Gastrocnemius medialis (tissue), 4 donors: ENCODE results near the gene PIEZO1.

ENCODE experiments used
- POLR2A ChIP-seq, 2 donors: fragments of 450-650 bp; IDR thresholded peaks; one replicate each; pipeline ENCODE4 v1.6.1; 2017; ENCODE audit warnings: antibody characterized with exemption in 2 of 2, mild to moderate bottlenecking in 2 of 2, moderate library complexity in 2 of 2
- TF ChIP-seq, protein P1 (sequence below), 5 experiments: fragments of 450-650 bp in 3 of 5; fragments of 200-600 bp in 2 of 5; sonication (generic) in 2 of 5; IDR thresholded peaks in 4 of 5; conservative IDR thresholded peaks in 1 of 5; 1 replicate in 4 of 5; 2 replicates in 1 of 5; pipeline ENCODE4 v1.5.1; 2016 to 2019; ENCODE audit warnings: antibody characterized with exemption in 5 of 5, mild to moderate bottlenecking in 3 of 5, moderate library complexity in 3 of 5

DNA sequence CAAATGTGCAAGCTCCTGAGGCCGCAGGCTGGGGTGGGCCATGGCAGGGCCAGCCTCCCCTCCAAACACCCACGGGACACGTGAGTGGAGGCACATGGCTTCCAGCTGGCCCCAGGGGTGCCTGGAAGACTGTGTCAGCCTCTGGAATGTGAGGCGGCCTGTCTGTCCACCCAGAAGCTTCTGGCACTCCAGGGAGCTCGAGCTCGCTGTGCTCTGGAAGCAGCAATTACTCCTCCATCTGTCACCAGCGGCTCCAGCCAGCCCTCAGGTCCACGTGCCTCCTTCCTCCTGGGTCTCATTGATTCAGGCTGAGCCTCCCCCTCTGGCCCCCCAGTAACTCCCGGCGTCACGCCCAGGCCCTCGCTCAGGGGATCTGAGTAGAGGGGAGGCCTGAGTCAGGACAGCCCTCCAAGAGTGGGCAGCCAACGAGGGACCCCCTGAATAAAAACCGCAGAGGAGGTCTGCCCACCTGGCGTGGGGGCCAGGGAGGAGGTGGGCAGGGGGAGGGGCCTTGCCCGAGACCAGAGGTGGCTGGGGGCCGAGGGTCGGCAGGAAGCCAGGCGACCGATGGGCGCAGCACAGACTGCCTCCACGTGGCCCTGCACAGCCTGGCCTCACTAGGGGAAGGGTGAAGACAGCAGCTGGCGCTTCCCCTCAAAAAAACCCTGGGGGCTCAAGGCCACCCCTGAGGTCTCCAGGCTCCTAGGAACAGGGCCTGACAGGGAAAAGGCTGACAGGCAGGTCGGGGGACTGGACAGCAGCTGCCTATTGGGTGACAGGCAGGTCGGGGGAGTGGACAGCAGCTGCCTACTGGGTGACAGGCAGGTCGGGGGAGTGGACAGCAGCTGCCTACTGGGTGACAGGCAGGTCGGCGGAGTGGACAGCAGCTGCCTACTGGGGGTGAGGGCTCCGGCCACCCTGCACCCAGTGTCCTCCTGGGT is 11.9 kb downstream of the PIEZO1 start:
- TF ChIP-seq, protein P1, sequence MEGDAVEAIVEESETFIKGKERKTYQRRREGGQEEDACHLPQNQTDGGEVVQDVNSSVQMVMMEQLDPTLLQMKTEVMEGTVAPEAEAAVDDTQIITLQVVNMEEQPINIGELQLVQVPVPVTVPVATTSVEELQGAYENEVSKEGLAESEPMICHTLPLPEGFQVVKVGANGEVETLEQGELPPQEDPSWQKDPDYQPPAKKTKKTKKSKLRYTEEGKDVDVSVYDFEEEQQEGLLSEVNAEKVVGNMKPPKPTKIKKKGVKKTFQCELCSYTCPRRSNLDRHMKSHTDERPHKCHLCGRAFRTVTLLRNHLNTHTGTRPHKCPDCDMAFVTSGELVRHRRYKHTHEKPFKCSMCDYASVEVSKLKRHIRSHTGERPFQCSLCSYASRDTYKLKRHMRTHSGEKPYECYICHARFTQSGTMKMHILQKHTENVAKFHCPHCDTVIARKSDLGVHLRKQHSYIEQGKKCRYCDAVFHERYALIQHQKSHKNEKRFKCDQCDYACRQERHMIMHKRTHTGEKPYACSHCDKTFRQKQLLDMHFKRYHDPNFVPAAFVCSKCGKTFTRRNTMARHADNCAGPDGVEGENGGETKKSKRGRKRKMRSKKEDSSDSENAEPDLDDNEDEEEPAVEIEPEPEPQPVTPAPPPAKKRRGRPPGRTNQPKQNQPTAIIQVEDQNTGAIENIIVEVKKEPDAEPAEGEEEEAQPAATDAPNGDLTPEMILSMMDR (IDR thresholded peaks at IDR 0.05 in 4 of 5, conservative IDR thresholded peaks at IDR 0.05 in 1 of 5): no peak
- TF ChIP-seq POLR2A (IDR thresholded peaks at IDR 0.05): no peak
